ENCODE measurements around the gene ZNF343. TPM values are rescaled to one million over a fixed set of nuclear protein-coding genes. Genes with fewer than 3 reads are reported as not detected.

ZNF343 gene
- total RNA-seq, 8 experiments from 2014 or later = 8.8 to 14.4 (median 10.9) TPM

- no peak overlapping the region for H3K4me3 ChIP-seq
- H3K4me1 ChIP-seq (replicated peaks in 1 of 2) = peaks cover 4 to 6% of the 10 kb centered on the region in 2 donors
- no peak overlapping the region for H3K27ac ChIP-seq
- 92 to 100% (median 98%) methylated on average over 1 to 7 of the region's 9 CpGs; no CpG with 5 or more reads in 2 of the 10 experiments for WGBS, 10 experiments
- no peak for ATAC-seq (replicated peaks in 6 of 8)
- in situ Hi-C loops (cut with MboI; ENCODE audit: low pct_unique_long_range_greater_than_20kb in 2 of 9, low sequenced_read_pairs in 9 of 9, unreplicated experiment in 9 of 9) = loop anchor here in 6 of 9 experiments (25.0 kb wide), 4 partner anchors 251 to 701 kb away; no protein-coding TSS in a partner anchor
Measured at GRCh38 chr20:2463616-2464365, 44.9 kb downstream of the ZNF343 start.

DNA sequence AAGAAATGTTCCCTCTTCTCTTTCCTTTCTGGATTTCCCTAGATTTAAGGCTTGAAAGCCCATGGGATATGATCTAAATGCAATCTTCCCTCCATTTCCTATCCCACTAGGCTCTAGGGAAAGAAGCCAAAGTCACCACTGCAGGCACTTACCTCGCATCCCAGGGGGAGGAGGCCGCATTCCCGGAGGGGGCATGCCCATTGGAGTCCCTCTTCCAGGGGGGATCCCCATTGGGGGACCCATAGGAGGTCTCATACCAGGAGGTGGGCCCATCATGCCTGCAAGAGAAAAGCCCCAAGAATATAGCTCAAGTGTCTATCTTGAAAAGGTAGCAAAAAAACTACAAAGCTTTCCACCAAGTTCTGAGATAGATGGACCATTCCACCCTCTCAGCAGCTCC, 46.2 kb downstream of the ZNF343 start:
- Histone ChIP-seq H3K4me3 (no peak overlapping the region), H3K4me1 (replicated peaks in 1 of 2) (no peaks in the 10 kb centered on the region), H3K27ac (no peak overlapping the region)
- 80 to 100% (median 90%) methylated on average over 1 to 3 of the region's 3 CpGs; no CpG with 5 or more reads in 6 of the 10 experiments for WGBS, 10 experiments
- in situ Hi-C loops (cut with MboI; ENCODE audit: low pct_unique_long_range_greater_than_20kb in 2 of 9, low sequenced_read_pairs in 9 of 9, unreplicated experiment in 9 of 9) = loop anchor here in 6 of 9 experiments (25.0 kb wide), 4 partner anchors 250 to 700 kb away; no protein-coding TSS in a partner anchor
- no peak for ATAC-seq (replicated peaks in 6 of 8)

DNA sequence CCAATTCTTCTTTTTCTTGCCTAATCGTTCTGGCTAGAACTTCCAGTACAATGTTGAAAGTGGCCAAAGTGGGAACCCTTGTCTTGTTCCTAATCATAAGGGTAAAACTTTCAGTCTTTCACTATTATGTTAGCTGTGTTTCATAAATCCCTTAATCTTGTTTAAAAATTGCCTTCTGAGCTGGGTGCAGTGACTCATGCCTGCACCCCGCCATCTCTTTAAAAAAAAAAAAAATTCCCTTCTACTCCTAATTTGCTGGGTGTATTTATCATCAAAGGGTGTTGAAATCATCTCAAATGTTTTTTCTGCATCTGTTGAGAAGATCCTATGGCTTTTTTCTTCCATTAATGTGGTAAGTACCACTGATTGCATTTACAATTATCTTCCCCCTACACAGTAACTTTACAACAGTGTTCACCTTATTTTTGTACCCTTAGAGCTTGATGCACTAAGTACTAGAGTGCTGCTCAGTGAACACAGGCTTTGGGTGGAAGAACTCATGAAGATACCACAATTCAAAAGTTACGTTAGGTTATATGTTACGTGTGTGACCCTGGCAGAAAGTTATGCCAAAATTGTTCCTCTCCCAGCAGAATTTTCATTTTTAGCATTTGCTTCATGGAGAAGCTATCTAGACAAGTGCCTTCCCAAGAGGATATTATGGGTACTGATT, 47.8 kb downstream of the ZNF343 start:
- in situ Hi-C loops (cut with MboI; ENCODE audit: low pct_unique_long_range_greater_than_20kb in 2 of 9, low sequenced_read_pairs in 9 of 9, unreplicated experiment in 9 of 9) = loop anchor here in 6 of 9 experiments (25.0 kb wide), 4 partner anchors 249 to 699 kb away; no protein-coding TSS in a partner anchor
- Histone ChIP-seq H3K4me3 (no peak overlapping the region), H3K27ac (no peak overlapping the region), H3K4me1 (replicated peaks in 1 of 2) (no peaks in the 10 kb centered on the region)
- no peak for ATAC-seq (replicated peaks in 6 of 8)
- WGBS, 10 experiments = 85 to 100% (median 94%) methylated on average over 2 to 4 of the region's 4 CpGs

- in situ Hi-C loops (cut with MboI; ENCODE audit: low pct_unique_long_range_greater_than_20kb in 2 of 9, low sequenced_read_pairs in 9 of 9, unreplicated experiment in 9 of 9) = loop anchor here in 6 of 9 experiments (25.0 kb wide), 4 partner anchors 248 to 698 kb away; no protein-coding TSS in a partner anchor
- 29 to 100% (median 85%) methylated on average over 1 of the region's 1 CpG; no CpG with 5 or more reads in 2 of the 10 experiments for WGBS, 10 experiments
- H3K4me1 ChIP-seq (replicated peaks in 1 of 2) = no peaks in the 10 kb centered on the region
Measured at GRCh38 chr20:2459981-2460751, 48.5 kb downstream of the ZNF343 start.

DNA sequence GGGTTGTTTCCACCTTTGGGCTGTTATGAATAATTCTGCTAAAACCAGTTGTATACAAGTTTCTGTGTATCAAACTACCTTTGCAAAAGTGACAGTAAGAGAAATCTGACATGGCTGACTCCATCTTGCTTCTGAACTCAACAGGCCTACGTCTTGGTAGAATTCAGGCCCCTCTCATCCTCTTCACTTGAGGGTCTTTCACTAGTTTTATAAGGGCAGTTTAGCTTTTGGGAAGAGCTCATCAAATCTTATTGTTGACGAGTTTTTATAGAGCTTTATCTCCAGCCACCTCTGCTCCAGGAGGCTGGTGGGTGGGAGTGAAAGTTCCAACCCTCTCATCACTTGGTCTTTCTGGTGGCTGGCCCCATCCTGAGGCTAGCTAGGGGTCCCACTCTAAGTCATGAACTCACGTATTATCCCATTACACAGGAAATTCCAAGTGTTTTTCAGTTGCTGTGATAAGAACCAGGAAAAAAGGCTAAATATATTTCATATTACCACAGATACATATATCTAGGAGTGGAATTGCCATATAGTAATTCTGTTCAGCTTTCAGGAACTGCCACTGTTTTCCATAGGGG, 49.7 kb downstream of the ZNF343 start:
- H3K27ac ChIP-seq = no peak overlapping the region
- in situ Hi-C loops (cut with MboI; ENCODE audit: low pct_unique_long_range_greater_than_20kb in 2 of 9, low sequenced_read_pairs in 9 of 9, unreplicated experiment in 9 of 9) = loop anchor here in 6 of 9 experiments (25.0 kb wide), 4 partner anchors 247 to 697 kb away; no protein-coding TSS in a partner anchor
- WGBS, 10 experiments = 75 to 100% (median 96%) methylated on average over 1 to 3 of the region's 3 CpGs; no CpG with 5 or more reads in 3 of the 10 experiments
- no peaks in the 10 kb centered on the region for H3K4me1 ChIP-seq (replicated peaks in 1 of 2)
- H3K4me3 ChIP-seq = no peak overlapping the region
- no peak for ATAC-seq (replicated peaks in 6 of 8)

More at GRCh38 chr20:2459981-2460751, 48.5 kb downstream of the ZNF343 start:
- ATAC-seq (replicated peaks in 6 of 8) = no peak
- H3K27ac ChIP-seq = no peak overlapping the region
- no peak overlapping the region for H3K4me3 ChIP-seq

DNA sequence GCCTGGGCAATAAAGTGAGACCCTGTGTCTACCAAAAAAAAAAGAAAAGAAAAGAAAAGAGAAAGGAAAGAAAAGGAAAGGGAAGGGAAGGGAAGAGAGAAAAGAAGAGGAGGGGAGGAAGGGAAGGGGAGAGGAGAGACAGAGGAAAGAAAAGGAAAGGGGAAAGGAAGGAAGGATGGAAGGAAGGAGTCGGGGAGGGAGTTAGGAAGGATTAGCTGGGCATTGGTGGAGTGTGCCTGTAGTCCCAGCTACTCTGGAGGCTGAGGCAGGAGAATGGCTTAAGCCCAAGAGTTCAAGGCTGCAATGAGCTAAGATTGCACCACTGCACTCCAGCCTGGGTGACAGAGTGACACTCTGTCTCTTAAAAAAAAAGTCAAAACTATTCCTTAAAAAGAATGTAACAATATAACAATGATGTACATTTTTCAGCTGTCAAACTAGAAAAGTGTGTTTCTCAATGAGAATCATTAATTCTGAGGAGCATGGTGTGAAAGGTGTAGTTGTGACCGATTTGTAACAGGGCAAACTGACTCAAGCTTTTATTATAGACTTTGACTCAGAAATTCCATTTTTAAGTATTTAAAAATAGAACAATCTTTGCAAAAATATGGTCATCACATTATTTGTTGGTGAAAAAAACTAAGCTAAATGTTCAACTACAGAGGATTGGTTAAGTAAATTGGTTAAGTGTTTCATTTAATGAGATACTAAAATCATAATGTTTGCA, 52.8 kb downstream of the ZNF343 start:
- 0 to 100% (median 75%) methylated on average over 1 to 2 of the region's 2 CpGs; no CpG with 5 or more reads in 1 of the 10 experiments for WGBS, 10 experiments
- Histone ChIP-seq H3K4me1 (replicated peaks in 1 of 2) (no peaks in the 10 kb centered on the region), H3K27ac (no peak overlapping the region), H3K4me3 (no peak overlapping the region)
- in situ Hi-C loops (cut with MboI; ENCODE audit: low pct_unique_long_range_greater_than_20kb in 2 of 9, low sequenced_read_pairs in 9 of 9, unreplicated experiment in 9 of 9) = loop anchor here in 6 of 9 experiments (25.0 kb wide), 4 partner anchors 244 to 694 kb away; no protein-coding TSS in a partner anchor
- ATAC-seq (replicated peaks in 6 of 8) = no peak

DNA sequence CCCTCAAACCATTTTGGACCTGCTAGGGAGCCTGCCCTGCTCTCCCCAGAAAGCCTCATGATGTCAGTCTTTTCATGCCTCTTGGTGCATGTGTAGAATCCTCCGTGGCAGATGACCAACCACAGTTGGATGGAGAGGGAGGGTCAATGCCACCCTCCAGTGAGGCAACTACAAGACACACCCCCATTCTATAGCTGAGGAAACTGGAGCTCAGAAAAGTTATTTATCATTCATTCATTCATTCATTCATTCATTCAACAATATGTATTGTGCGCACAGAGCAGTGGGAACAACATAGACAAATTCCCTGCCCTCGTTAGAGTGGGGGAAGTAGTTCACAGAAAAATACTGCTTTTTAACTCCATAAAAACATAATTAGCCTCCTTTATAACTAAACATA, 54.9 kb downstream of the ZNF343 start:
- ATAC-seq (replicated peaks in 6 of 8) = no peak
- Histone ChIP-seq H3K4me3 (no peak overlapping the region), H3K27ac (no peak overlapping the region), H3K4me1 (replicated peaks in 1 of 2) (no peaks in the 10 kb centered on the region)
- WGBS, 10 experiments = 59 to 83% (median 72%) methylated on average over 1 to 3 of the region's 3 CpGs; no CpG with 5 or more reads in 2 of the 10 experiments
- in situ Hi-C loops (cut with MboI; ENCODE audit: low pct_unique_long_range_greater_than_20kb in 2 of 9, low sequenced_read_pairs in 9 of 9, unreplicated experiment in 9 of 9) = loop anchor here in 6 of 9 experiments (25.0 kb wide), 4 partner anchors 241 to 691 kb away; no protein-coding TSS in a partner anchor

DNA sequence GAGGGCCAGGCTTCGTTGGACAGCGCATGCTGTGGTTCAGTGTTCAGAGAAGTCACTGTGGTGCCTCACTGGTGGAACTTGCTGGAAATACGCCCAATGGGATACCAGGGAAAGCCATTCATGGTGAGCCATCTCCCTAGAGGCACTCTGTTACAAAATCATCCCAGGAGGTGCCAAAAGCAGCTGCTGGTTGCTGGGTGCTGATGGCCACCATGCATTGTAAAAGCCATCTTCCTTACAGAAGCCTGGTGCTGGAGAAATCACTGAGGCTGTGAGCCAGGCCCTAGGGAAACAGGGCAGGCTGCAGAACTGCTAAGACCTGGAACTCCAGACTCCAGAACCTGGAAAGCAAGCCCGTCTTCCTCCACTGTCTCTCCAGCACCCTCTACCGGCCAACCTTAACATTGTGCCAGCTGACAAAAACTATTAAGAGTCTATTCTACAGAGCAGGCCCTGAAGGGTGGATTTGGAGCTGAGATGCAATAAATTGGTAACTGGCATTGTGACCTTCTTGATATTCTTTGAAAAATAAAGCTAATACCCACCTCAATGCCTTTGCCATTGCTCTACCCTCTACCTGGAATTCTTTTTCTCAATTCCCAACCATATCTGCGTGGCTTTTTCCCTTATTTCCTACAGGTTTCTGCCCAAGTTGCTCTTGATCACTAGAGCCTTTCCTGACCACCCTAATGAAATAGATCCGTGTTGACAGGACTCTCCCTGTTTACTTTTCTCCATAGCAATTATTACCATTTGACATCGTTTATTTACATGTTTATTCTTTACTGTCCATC, 56.6 kb downstream of the ZNF343 start:
- in situ Hi-C loops (cut with MboI; ENCODE audit: low pct_unique_long_range_greater_than_20kb in 2 of 9, low sequenced_read_pairs in 9 of 9, unreplicated experiment in 9 of 9) = loop anchor here in 6 of 9 experiments (25.0 kb wide), 4 partner anchors 240 to 690 kb away; no protein-coding TSS in a partner anchor
- Histone ChIP-seq H3K27ac (no peak overlapping the region), H3K4me3 (no peak overlapping the region), H3K4me1 (replicated peaks in 1 of 2) (no peaks in the 10 kb centered on the region)
- ATAC-seq (replicated peaks in 6 of 8) = peak; percentile 43 to 83 (median 64)
- 27 to 100% (median 54%) methylated on average over 1 to 8 of the region's 8 CpGs for WGBS, 10 experiments

DNA sequence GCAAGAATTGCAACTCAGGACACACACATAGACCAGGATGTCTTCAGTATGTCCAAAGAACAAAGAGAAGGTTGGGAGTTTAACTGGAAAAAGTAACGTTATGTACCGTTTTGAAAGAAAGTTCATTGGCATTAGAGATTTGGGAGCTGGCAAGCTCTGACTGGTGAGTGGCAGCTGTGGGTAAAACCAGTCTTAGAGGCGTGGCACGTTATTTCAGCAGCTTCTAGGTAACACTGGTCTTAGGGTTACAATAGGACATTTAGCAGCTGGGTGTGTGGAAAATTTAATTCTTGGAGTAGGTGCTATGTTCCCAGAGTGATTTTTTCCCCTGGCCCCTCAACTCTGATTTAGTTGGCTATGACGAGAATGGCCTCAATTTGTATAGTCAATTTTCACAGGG, 57.3 kb downstream of the ZNF343 start:
- Histone ChIP-seq H3K4me3 (no peak overlapping the region), H3K4me1 (replicated peaks in 1 of 2) (no peaks in the 10 kb centered on the region), H3K27ac (no peak overlapping the region)
- 53 to 93% (median 85%) methylated on average over 1 to 5 of the region's 5 CpGs; no CpG with 5 or more reads in 1 of the 10 experiments for WGBS, 10 experiments
- ATAC-seq (replicated peaks in 6 of 8) = no peak
- in situ Hi-C loops (cut with MboI; ENCODE audit: low pct_unique_long_range_greater_than_20kb in 2 of 9, low sequenced_read_pairs in 9 of 9, unreplicated experiment in 9 of 9) = loop anchor here in 6 of 9 experiments (25.0 kb wide), 4 partner anchors 239 to 689 kb away; no protein-coding TSS in a partner anchor

- WGBS, 10 experiments = 83 to 100% (median 100%) methylated on average over 1 of the region's 1 CpG; no CpG with 5 or more reads in 4 of the 10 experiments
- in situ Hi-C loops (cut with MboI; ENCODE audit: low pct_unique_long_range_greater_than_20kb in 2 of 9, low sequenced_read_pairs in 9 of 9, unreplicated experiment in 9 of 9) = no loop called here
Measured at GRCh38 chr20:2449386-2449785, 59.3 kb downstream of the ZNF343 start.

GRCh38 chr20:2446845-2447244, 61.9 kb downstream of the ZNF343 start:
- 0 to 64% (median 40%) methylated on average over 1 to 4 of the region's 4 CpGs; no CpG with 5 or more reads in 1 of the 10 experiments for WGBS, 10 experiments
- no peaks in the 10 kb centered on the region for H3K4me1 ChIP-seq (replicated peaks in 1 of 2)
- in situ Hi-C loops (cut with MboI; ENCODE audit: low pct_unique_long_range_greater_than_20kb in 2 of 9, low sequenced_read_pairs in 9 of 9, unreplicated experiment in 9 of 9) = no loop called here
- peak in 7 of 8 experiments; percentile 20 to 69 (median 51) for ATAC-seq (replicated peaks in 6 of 8)
- H3K4me3 ChIP-seq = no peak overlapping the region
- H3K27ac ChIP-seq = no peak overlapping the region

More at GRCh38 chr20:2449386-2449785, 59.3 kb downstream of the ZNF343 start:
- no peaks in the 10 kb centered on the region for H3K4me1 ChIP-seq (replicated peaks in 1 of 2)
- no peak overlapping the region for H3K27ac ChIP-seq
- no peak for ATAC-seq (replicated peaks in 6 of 8)
- H3K4me3 ChIP-seq = no peak overlapping the region

All from motor neuron (in vitro differentiated cells).